H1 (cell line): ENCODE data around the gene KRTAP4-12. TPM values are rescaled to one million over a fixed set of nuclear protein-coding genes. Genes with fewer than 3 reads are reported as not detected.

Source experiments
- CTCF ChIA-PET: fragments of 300-600 bp; sonication (Branson Sonifier 250); formaldehyde crosslinking; loops from one replicate; lab custom pipeline; 2021; ENCODE audit not compliant: partially characterized antibody; lab: Charles Lee
- POLR2A ChIA-PET: fragments of 300-600 bp; sonication (Branson Sonifier 250); formaldehyde crosslinking; loops from one replicate; lab custom pipeline; 2021; ENCODE audit warnings: inconsistent platforms; ENCODE audit not compliant: partially characterized antibody; lab: Charles Lee
- DNase-seq, 2 experiments: peaks; one replicate each; pipeline versions ENCODE4 v3.0.0 to v3.0.0-alpha.2; 2010 to 2022; ENCODE audit warnings: low spot score in 2 of 2, low read depth in 1 of 2, mixed read lengths in 1 of 2
- FAIRE-seq: peaks from 2 replicates; lab custom pipeline; 2011; peaks lifted over from hg19 to GRCh38; lab: Jason Lieb, UNC
- H2AFZ ChIP-seq: 2 replicates; pipeline ENCODE4 v1.8.1; 2012; ENCODE audit warnings: low read length, inconsistent platforms
- H2AK5ac ChIP-seq: 2 replicates; pipeline ENCODE4 v1.6.1; 2013; ENCODE audit warnings: low read depth, low read length
- H2BK120ac ChIP-seq: replicated peaks from 2 replicates; pipeline ENCODE3; 2013; ENCODE audit warnings: low read depth, low read length, inconsistent platforms
- H2BK12ac ChIP-seq: 2 replicates; pipeline ENCODE4 v1.6.1; 2013; ENCODE audit warnings: low read depth, low read length
- H2BK15ac ChIP-seq: 2 replicates; pipeline ENCODE4 v1.6.1; 2013; ENCODE audit warnings: low read length
- H2BK20ac ChIP-seq: 2 replicates; pipeline ENCODE4 v1.6.1; 2013; ENCODE audit warnings: low read length
- H2BK5ac ChIP-seq: 2 replicates; pipeline ENCODE4 v1.6.1; 2013; ENCODE audit warnings: low read depth, low read length
- H3K14ac ChIP-seq: 2 replicates; pipeline ENCODE4 v1.6.1; 2013; ENCODE audit warnings: inconsistent platforms; ENCODE audit not compliant: insufficient read length
- H3K18ac ChIP-seq: 2 replicates; pipeline ENCODE4 v1.6.1; 2013; ENCODE audit warnings: low read length; ENCODE audit errors: extremely low read depth
- H3K23ac ChIP-seq: 2 replicates; pipeline ENCODE4 v1.6.1; 2013; ENCODE audit warnings: inconsistent platforms; ENCODE audit not compliant: insufficient read length
- H3K23me2 ChIP-seq: 2 replicates; pipeline ENCODE4 v1.6.1; 2013; ENCODE audit warnings: low read depth, low read length
- H3K27ac ChIP-seq: 2 replicates; pipeline ENCODE4 v1.6.1; 2011; ENCODE audit warnings: low read depth, low read length, inconsistent platforms
- H3K27me3 ChIP-seq, 4 experiments: replicated peaks in 1 of 4; 1 replicate in 1 of 4; 2 replicates in 3 of 4; pipeline versions ENCODE4 v1.6.1 to v1.8.1; 2011 to 2013; ENCODE audit warnings: low read length in 3 of 4, mild to moderate bottlenecking in 3 of 4, inconsistent platforms in 2 of 4, mixed read lengths in 2 of 4, moderate library complexity in 1 of 4; ENCODE audit not compliant: control insufficient read depth in 3 of 4, insufficient read depth in 3 of 4; ENCODE audit errors: extremely low read depth in 1 of 4
- H3K36me3 ChIP-seq, 4 experiments: 2 replicates each; pipeline versions ENCODE4 v1.6.1 to v1.8.1; 2011 to 2013; ENCODE audit warnings: mild to moderate bottlenecking in 4 of 4, low read length in 3 of 4, moderate library complexity in 2 of 4, control low read depth in 1 of 4, inconsistent platforms in 1 of 4; ENCODE audit not compliant: insufficient read depth in 4 of 4, control insufficient read depth in 2 of 4
- H3K4ac ChIP-seq: replicated peaks from 2 replicates; pipeline ENCODE3; 2013; ENCODE audit warnings: low read length, low read depth, mixed read lengths, inconsistent platforms; ENCODE audit not compliant: insufficient read length
- H3K4me1 ChIP-seq, 4 experiments: replicated peaks in 1 of 4; 1 replicate in 1 of 4; 2 replicates in 3 of 4; pipeline versions ENCODE4 v1.6.1 to v1.8.1; 2011 to 2013; ENCODE audit warnings: low read length in 3 of 4, inconsistent platforms in 2 of 4, mixed read lengths in 1 of 4; ENCODE audit not compliant: insufficient read depth in 4 of 4, control insufficient read depth in 3 of 4
- H3K4me2 ChIP-seq, 2 experiments: 2 replicates each; pipeline versions ENCODE4 v1.6.1 to v1.8.1; 2011 to 2013; ENCODE audit warnings: low read depth in 2 of 2, low read length in 2 of 2, control low read depth in 1 of 2, inconsistent platforms in 1 of 2, mild to moderate bottlenecking in 1 of 2; ENCODE audit not compliant: insufficient read depth in 1 of 2
- H3K4me3 ChIP-seq, 4 experiments: fragments of 200-600, 300-600 bp in 1 of 4; sonication (generic), shearing (Covaris generic), sonication (Bioruptor Twin) in 1 of 4; 2 replicates each; pipeline versions ENCODE4 v1.5.1 to v1.8.1; 2011 to 2016; ENCODE audit warnings: low read length in 4 of 4, low read depth in 3 of 4, control low read depth in 2 of 4, inconsistent platforms in 2 of 4, mild to moderate bottlenecking in 2 of 4, mixed read lengths in 1 of 4, moderate library complexity in 1 of 4; ENCODE audit not compliant: insufficient read depth in 2 of 4; ENCODE audit errors: extremely low read depth in 1 of 4
- H3K56ac ChIP-seq: replicated peaks from 2 replicates; pipeline ENCODE3; 2013; ENCODE audit warnings: low read depth, mild to moderate bottlenecking, mixed read lengths, low read length, inconsistent platforms; ENCODE audit not compliant: insufficient read length
- H3K79me1 ChIP-seq: 2 replicates; pipeline ENCODE4 v1.6.1; 2013; ENCODE audit warnings: low read depth, low read length, control low read depth
- H3K79me2 ChIP-seq, 2 experiments: 2 replicates each; pipeline versions ENCODE4 v1.6.1 to v1.8.1; 2012 to 2013; ENCODE audit warnings: low read length in 2 of 2, mild to moderate bottlenecking in 2 of 2, inconsistent platforms in 1 of 2; ENCODE audit not compliant: insufficient read depth in 2 of 2, control insufficient read depth in 1 of 2
- H3K9ac ChIP-seq, 4 experiments: replicated peaks in 1 of 4; 1 replicate in 1 of 4; 2 replicates in 3 of 4; pipeline versions ENCODE4 v1.6.1 to v1.8.1; 2011 to 2013; ENCODE audit warnings: low read depth in 3 of 4, low read length in 3 of 4, control low read depth in 2 of 4, mild to moderate bottlenecking in 2 of 4, moderate library complexity in 2 of 4, inconsistent platforms in 1 of 4; ENCODE audit errors: extremely low read depth in 1 of 4
- H3K9me3 ChIP-seq, 2 experiments: 2 replicates each; pipeline versions ENCODE4 v1.6.1 to v1.8.1; 2012 to 2013; ENCODE audit warnings: mild to moderate bottlenecking in 2 of 2, moderate library complexity in 2 of 2, control low read depth in 1 of 2, inconsistent platforms in 1 of 2, low read depth in 1 of 2, low read length in 1 of 2, mixed read lengths in 1 of 2; ENCODE audit not compliant: insufficient read depth in 2 of 2
- H4K20me1 ChIP-seq, 2 experiments: replicated peaks in 1 of 2; 2 replicates each; pipeline versions ENCODE3 to v1.8.1; 2011 to 2013; ENCODE audit warnings: inconsistent platforms in 2 of 2, low read length in 2 of 2, mild to moderate bottlenecking in 1 of 2; ENCODE audit not compliant: insufficient read depth in 2 of 2, control insufficient read depth in 1 of 2
- H4K5ac ChIP-seq: 2 replicates; pipeline ENCODE4 v1.6.1; 2013; ENCODE audit warnings: low read length, low read depth, mixed read lengths, inconsistent platforms; ENCODE audit not compliant: insufficient read length
- H4K8ac ChIP-seq: 2 replicates; pipeline ENCODE4 v1.8.0; 2013; ENCODE audit warnings: mild to moderate bottlenecking, moderate library complexity, low read length, inconsistent platforms; ENCODE audit not compliant: insufficient read depth; ENCODE audit errors: extremely low read depth
- H4K91ac ChIP-seq: replicated peaks from 2 replicates; pipeline ENCODE3; 2013; ENCODE audit warnings: low read length, mixed read lengths, inconsistent platforms; ENCODE audit not compliant: insufficient read length
- BCL11A ChIP-seq, 2 experiments: IDR thresholded peaks; one replicate each; pipeline ENCODE4 v1.6.1; 2011; ENCODE audit warnings: low read depth in 2 of 2, low read length in 2 of 2, mild to moderate bottlenecking in 2 of 2
- CBX5 ChIP-seq: fragments of 300-800, 300-1000 bp; sonication (generic); IDR thresholded peaks from 2 replicates; pipeline ENCODE4 v1.7.1; 2016; ENCODE audit warnings: antibody characterized with exemption, low read length, low read depth
- GTF2F1 ChIP-seq: IDR thresholded peaks from 2 replicates; pipeline ENCODE4 v1.6.1; 2012; ENCODE audit warnings: low read depth, low read length, improper control_type of control experiment, borderline replicate concordance
- HDAC2 ChIP-seq, 2 experiments: fragments of 300-600 bp in 1 of 2; sonication (generic) in 1 of 2; IDR thresholded peaks; 2 replicates each; pipeline ENCODE4 v1.6.1; 2011 to 2012; ENCODE audit warnings: low read depth in 2 of 2, low read length in 2 of 2, mild to moderate bottlenecking in 2 of 2, moderate library complexity in 2 of 2, borderline replicate concordance in 1 of 2, inconsistent platforms in 1 of 2
- KDM4A ChIP-seq: IDR thresholded peaks from one replicate; pipeline ENCODE4 v1.7.1; 2012; ENCODE audit warnings: low read depth, mild to moderate bottlenecking, moderate library complexity, low read length, inconsistent platforms; ENCODE audit not compliant: severe bottlenecking
- NRF1 ChIP-seq: IDR thresholded peaks from 2 replicates; pipeline ENCODE4 v1.6.1; 2011; ENCODE audit warnings: mild to moderate bottlenecking, low read depth, low read length, improper control_type of control experiment
- SP1 ChIP-seq: IDR thresholded peaks from 2 replicates; pipeline ENCODE4 v1.6.1; 2011; ENCODE audit warnings: low read depth, low read length
- SP2 ChIP-seq: IDR thresholded peaks from 2 replicates; pipeline ENCODE4 v1.6.1; 2012; ENCODE audit warnings: mild to moderate bottlenecking, low read length, inconsistent platforms
- SP4 ChIP-seq: IDR thresholded peaks from 2 replicates; pipeline ENCODE4 v1.6.1; 2012; ENCODE audit warnings: low read length, inconsistent platforms
- WGBS, 2 experiments: shearing (Covaris generic) in 1 of 2; methylation state at CpG; one replicate each; pipeline versions ENCODE4 v1.1.6 to v1.1.7; 2013 to 2015; ENCODE audit warnings: low lambda C conversion rate in 2 of 2, mixed read lengths in 2 of 2, inconsistent platforms in 1 of 2, low coverage in 1 of 2, missing lambda C conversion rate in 1 of 2; ENCODE audit not compliant: insufficient replicate concordance in 2 of 2, insufficient coverage in 1 of 2, insufficient read length in 1 of 2; ENCODE audit errors: extremely low coverage in 1 of 2, missing lambda C conversion rate in 1 of 2; 5-methylcytosine and 5-hydroxymethylcytosine counted together
- polyA plus RNA-seq, 7 experiments: library from polyadenylated mRNA; depleted of rRNA in 3 of 7; stranded (reverse) in 5 of 7; unstranded in 2 of 7; fragments of >200 nt in 5 of 7; fragments of 200-250 nt in 2 of 7; gene quantifications; 1 replicate in 5 of 7; 2 replicates in 1 of 7; 4 replicates in 1 of 7; pipeline versions ENCODE4 v1.2.1 to v1.2.3, GENCODE V29; 2011 to 2013; ENCODE audit warnings: missing spikeins in 2 of 7, mixed read lengths in 2 of 7
- total RNA-seq: library from RNA; stranded (reverse); fragmentation: NEBNext Ultra II Directional; extraction: Animal tissue kit (Norgen Biotek cat#: 25700); gene quantifications from 2 replicates; pipeline ENCODE4 v1.2.1, GENCODE V29; 2021
- TF ChIP-seq, protein P1 (sequence below): IDR thresholded peaks from 2 replicates; pipeline ENCODE4 v1.6.1; 2012; ENCODE audit warnings: low read length, inconsistent platforms
- TF ChIP-seq, protein P2 (sequence below): IDR thresholded peaks from 2 replicates; pipeline ENCODE4 v1.6.1; 2012; ENCODE audit warnings: inconsistent platforms

KRTAP4-12 gene
- total and polyA plus RNA-seq, 2 of the 8 experiments (the other 6 are each of a cell fraction or from before 2014, with no cell fraction given) = not detected

DNA sequence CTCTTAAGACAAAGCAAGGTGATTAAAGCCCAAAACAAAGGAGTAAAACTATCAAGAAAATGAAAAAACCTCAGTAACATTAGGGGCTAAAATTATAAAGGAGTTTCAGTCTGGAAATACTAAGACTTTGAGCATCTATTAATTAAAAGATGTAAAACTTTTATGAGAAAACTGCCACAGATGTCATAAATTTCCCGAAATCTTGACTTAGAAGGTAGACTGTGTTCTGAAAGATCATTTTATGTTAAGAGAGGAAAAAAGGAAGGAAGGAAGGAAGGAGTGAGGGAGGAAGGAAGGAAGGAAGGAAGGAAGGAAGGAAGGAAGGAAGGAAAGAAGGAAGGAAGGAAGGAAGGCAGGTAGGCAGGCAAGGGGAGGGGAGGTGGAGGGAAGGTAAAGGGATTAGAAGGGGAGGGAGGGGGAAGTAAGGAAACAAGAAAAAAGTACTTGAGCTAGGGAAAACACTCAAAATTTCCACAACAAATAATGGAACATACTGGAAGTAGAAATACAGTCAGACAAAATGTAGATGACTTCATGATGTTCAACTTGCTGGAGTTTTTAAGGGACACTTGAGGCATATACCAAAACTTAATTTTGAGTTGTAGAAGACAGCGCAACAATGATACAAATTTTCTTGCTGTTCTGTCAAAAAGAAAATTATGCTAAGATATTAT, 23.7 kb upstream of the KRTAP4-12 start:
- no peak overlapping the region for H2BK12ac ChIP-seq
- no peak overlapping the region for H3K18ac ChIP-seq
- H3K36me3 ChIP-seq = no peaks in the 10 kb centered on the region
- no peak overlapping the region for H2BK5ac ChIP-seq
- no peak overlapping the region for H3K56ac ChIP-seq
- no peak overlapping the region for H2AFZ ChIP-seq
- no peak overlapping the region for H3K23ac ChIP-seq
- H3K9ac ChIP-seq = no peak overlapping the region
- no peak overlapping the region for H3K27ac ChIP-seq
- POLR2A ChIA-PET = no interaction called here
- peaks cover 0 to 3% of the 10 kb centered on the region in 2 experiments; a peak in 1 of 4 replicates for H3K9me3 ChIP-seq
- 97% methylated on average over 2 of the region's 2 CpGs; no CpG with 5 or more reads in 1 of the 2 experiments for WGBS, 2 experiments
- no peak overlapping the region for H3K4ac ChIP-seq
- no peaks in the 10 kb centered on the region for H3K79me1 ChIP-seq
- no peak overlapping the region for H2BK120ac ChIP-seq
- no peak overlapping the region for H3K4me2 ChIP-seq
- H4K8ac ChIP-seq = no peak overlapping the region
- H4K91ac ChIP-seq = no peak overlapping the region
- H3K79me2 ChIP-seq = no peaks in the 10 kb centered on the region
- H2BK20ac ChIP-seq = no peak overlapping the region
- no peak overlapping the region for H2BK15ac ChIP-seq
- FAIRE-seq (no peak), DNase-seq (no peak)
- CTCF ChIA-PET = no interaction called here
- no peaks in the 10 kb centered on the region for H4K20me1 ChIP-seq
- H3K4me3 ChIP-seq = no peak overlapping the region
- H3K14ac ChIP-seq = no peak overlapping the region
- no peak overlapping the region for H2AK5ac ChIP-seq
- peaks cover 2% of the 10 kb centered on the region; the same call in 1 of the 2 replicates for H3K23me2 ChIP-seq
- no peak overlapping the region for H4K5ac ChIP-seq
- no peaks in the 10 kb centered on the region for H3K27me3 ChIP-seq
- H3K4me1 ChIP-seq = no peaks in the 10 kb centered on the region
- TF ChIP-seq HDAC2 (IDR thresholded peaks at IDR 0.05; ENCODE audit: borderline replicate concordance in 1 of 2, low read depth in 2 of 2, low read length in 2 of 2) (no peak), GTF2F1 (no peak), BCL11A (IDR thresholded peaks at IDR 0.05; ENCODE audit: low read depth in 2 of 2, low read length in 2 of 2) (no peak), SP4 (no peak), CBX5 (no peak), SP2 (no peak), KDM4A (no peak), NRF1 (no peak), SP1 (no peak)
- TF ChIP-seq, protein P1, sequence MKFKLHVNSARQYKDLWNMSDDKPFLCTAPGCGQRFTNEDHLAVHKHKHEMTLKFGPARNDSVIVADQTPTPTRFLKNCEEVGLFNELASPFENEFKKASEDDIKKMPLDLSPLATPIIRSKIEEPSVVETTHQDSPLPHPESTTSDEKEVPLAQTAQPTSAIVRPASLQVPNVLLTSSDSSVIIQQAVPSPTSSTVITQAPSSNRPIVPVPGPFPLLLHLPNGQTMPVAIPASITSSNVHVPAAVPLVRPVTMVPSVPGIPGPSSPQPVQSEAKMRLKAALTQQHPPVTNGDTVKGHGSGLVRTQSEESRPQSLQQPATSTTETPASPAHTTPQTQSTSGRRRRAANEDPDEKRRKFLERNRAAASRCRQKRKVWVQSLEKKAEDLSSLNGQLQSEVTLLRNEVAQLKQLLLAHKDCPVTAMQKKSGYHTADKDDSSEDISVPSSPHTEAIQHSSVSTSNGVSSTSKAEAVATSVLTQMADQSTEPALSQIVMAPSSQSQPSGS = no peak
- TF ChIP-seq, protein P2, sequence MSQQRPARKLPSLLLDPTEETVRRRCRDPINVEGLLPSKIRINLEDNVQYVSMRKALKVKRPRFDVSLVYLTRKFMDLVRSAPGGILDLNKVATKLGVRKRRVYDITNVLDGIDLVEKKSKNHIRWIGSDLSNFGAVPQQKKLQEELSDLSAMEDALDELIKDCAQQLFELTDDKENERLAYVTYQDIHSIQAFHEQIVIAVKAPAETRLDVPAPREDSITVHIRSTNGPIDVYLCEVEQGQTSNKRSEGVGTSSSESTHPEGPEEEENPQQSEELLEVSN = no peak
